AG10803 (cell line): ENCODE results near the gene TM4SF5.

ENCODE experiments used
- DNase-seq: peaks from one replicate; pipeline ENCODE4 v3.0.0; 2010; ENCODE audit warnings: low read depth
- H3K4me3 ChIP-seq: 2 replicates; pipeline ENCODE4 v1.5.1; 2011; ENCODE audit warnings: mild to moderate bottlenecking, low read length, control low read depth
- TF ChIP-seq, protein P1 (sequence below): conservative IDR thresholded peaks from 2 replicates; pipeline ENCODE4 v1.5.1; 2011; ENCODE audit warnings: mild to moderate bottlenecking, low read length, control low read depth, inconsistent platforms

Gene TM4SF5, protein sequence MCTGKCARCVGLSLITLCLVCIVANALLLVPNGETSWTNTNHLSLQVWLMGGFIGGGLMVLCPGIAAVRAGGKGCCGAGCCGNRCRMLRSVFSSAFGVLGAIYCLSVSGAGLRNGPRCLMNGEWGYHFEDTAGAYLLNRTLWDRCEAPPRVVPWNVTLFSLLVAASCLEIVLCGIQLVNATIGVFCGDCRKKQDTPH

DNA sequence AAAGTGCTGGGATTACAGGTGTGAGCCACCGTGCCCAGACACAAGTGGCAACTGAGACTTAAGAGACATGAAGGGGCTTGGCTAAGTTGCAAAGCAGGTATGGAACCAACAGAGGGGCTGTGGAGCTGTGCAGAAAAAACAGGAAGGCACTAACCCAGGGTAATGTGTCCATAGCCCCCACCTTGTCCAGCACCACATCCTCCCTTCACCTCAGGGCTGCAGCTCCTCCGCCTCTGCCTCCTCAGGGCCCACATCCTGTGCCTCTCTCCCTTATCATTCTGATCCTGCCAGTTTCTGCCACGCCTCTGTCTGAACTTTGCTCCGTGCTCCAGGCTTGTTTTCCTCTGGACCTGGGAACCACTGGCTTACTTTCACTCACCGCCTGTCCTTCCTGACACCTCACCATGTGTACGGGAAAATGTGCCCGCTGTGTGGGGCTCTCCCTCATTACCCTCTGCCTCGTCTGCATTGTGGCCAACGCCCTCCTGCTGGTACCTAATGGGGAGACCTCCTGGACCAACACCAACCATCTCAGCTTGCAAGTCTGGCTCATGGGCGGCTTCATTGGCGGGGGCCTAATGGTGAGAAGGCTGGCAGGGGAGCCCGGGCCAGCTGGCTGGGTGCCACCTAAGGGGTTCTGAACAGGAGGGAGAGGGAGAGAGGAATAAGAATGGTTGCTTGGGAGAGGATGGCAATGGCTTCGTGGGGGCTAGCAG, at the start of gene TM4SF5:
TSS of gene TM4SF5 (plus strand) at position 368 of the 716 bp plus-strand sequence. CDS start at position 405, 37 bp downstream.
- TF ChIP-seq, protein P1, sequence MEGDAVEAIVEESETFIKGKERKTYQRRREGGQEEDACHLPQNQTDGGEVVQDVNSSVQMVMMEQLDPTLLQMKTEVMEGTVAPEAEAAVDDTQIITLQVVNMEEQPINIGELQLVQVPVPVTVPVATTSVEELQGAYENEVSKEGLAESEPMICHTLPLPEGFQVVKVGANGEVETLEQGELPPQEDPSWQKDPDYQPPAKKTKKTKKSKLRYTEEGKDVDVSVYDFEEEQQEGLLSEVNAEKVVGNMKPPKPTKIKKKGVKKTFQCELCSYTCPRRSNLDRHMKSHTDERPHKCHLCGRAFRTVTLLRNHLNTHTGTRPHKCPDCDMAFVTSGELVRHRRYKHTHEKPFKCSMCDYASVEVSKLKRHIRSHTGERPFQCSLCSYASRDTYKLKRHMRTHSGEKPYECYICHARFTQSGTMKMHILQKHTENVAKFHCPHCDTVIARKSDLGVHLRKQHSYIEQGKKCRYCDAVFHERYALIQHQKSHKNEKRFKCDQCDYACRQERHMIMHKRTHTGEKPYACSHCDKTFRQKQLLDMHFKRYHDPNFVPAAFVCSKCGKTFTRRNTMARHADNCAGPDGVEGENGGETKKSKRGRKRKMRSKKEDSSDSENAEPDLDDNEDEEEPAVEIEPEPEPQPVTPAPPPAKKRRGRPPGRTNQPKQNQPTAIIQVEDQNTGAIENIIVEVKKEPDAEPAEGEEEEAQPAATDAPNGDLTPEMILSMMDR = no peak
- H3K4me3 ChIP-seq = no peak within 1 kb of the TSS
- DNase-seq = no peak

DNA sequence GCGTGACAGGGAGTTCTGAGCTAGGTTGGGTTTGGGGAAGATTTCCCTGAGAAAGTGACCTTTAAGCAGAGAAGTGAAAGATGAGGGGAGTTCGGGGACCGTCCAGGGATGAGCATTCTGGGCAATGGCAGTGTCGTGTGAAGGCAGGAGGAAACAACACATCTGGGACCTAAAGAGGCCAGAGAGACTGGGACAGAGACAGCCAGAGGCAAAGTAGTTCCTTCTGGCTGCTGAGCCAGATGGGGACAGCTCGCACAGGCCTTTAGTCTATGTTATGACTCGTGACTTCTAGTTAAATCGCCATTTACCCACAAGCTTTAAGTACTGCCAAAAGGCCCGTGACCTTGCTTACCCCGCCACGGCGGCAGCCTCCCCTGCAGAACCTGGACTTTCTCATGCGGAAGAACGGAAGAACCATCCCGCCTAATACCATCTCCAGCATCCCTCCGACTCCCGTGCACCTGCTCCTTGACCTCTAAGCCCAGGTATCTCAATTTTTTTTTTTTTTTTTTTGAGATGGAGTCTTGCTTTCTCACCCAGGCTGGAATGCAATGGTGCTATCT, 48.9 kb upstream of the TM4SF5 start:
- no peak overlapping the region for H3K4me3 ChIP-seq
- DNase-seq = no peak
- TF ChIP-seq, protein P1 = no peak

DNA sequence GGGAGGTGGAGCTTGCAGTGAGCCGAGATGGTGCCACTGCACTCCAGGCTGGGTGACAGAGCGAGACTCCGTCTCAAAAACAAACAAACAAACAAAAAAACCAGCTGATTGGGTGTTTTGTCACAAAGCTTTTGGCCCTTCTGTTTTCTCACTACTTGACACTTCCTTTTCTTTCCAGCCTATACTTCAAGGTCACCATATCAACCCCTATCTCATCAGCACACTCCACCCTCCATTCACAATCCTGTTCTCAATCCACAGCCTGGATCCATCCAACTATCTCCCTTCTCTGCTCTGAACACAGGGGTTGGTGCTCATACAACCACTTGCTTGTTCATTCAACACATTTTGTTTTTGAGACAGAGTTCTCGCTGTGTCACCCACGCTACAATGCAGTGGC, 47.0 kb upstream of the TM4SF5 start:
- TF ChIP-seq, protein P1 = no peak
- H3K4me3 ChIP-seq = no peak overlapping the region
- DNase-seq = no peak

DNA sequence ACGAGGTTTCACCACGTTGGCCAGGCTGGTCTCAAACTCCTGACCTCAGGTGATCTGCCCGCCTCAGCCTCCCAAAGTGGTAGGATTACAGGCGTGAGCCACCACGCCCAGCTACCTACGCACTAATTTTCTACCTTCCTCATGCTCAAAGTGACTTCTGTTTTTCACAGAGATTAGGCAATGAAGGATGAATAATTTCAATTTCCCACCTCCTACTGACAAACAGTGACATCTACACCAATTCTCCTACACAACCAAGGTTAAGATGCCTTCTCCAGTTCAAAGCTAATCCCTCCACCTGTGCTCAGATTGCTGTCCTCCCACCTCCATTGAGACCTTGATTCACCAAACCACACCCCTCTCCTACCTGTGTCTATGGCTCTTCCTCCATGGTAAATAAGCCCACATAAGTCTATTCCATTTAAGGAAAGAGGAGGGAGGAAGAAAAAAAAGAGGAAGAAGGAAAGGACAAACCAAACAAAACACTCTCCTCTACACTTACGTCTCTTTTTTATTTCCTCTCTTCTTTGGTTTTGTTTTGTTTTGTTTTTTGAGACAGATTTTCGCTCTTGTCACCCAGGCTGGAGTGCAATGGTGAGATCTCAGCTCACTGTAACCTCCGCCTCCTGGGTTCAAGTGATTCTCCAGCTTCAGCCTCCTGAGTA, 45.9 kb upstream of the TM4SF5 start:
- TF ChIP-seq, protein P1 = no peak
- no peak for DNase-seq
- H3K4me3 ChIP-seq = no peak overlapping the region

DNA sequence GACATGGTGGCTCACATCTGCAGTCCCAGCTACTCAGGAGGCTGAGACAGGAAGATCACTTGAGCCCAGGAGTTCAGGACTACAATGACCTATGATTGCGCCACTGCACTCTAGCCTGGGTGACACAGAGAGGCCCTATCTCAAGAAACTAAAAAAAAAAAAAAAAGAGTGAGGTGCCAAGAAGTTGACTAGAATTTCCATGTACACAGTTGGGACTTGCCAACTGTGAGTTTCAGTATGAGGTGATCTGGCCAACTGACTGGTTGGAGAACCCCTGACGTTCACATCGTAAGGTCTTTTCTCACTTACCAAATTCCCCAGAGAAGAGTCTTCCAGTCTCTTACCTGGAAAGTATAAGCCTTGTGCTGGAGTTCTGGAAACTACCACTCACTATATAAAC, 43.6 kb upstream of the TM4SF5 start:
- TF ChIP-seq, protein P1 = no peak
- DNase-seq = no peak
- H3K4me3 ChIP-seq = no peak overlapping the region

DNA sequence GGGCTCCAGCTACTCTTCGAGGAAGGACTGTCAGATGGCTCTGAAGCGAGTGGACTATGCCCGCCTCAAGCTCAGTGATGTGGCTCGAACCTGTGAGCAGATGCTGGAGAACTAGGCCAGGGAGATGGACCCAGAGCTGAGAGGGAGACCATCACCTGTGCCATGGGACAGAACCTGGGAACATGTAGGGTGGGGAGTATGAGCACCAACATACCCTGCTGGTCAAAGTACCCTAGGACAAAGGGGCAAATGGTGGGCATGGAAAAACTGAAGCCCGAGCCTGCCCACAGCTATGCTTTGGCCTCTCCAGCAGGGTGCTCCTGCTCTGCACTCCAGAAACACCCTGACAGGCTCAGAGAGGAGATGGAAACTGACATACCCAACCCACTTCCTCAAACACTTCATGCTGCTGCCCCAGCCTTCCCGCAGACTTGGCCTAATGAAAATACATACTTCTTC, 38.6 kb upstream of the TM4SF5 start:
- DNase-seq = no peak
- no peak overlapping the region for H3K4me3 ChIP-seq
- TF ChIP-seq, protein P1 = no peak
